Myocyte (in vitro differentiated cells): Measurements from ENCODE around the gene DGLUCY. TPM values are rescaled to one million over a fixed set of nuclear protein-coding genes. Genes with fewer than 3 reads are reported as not detected.
"Not testable (repeated sequence)": the region's sequence is repeated elsewhere in the genome, so short reads cannot be mapped to it uniquely, and the experiment has no call there.

ENCODE experiments used
- DNase-seq: peaks from one replicate; pipeline ENCODE4 v3.0.0-alpha.2; 2012; ENCODE audit warnings: low read depth
- total RNA-seq: library from RNA; depleted of rRNA; stranded (reverse); fragments of >200 nt; gene quantifications from 2 replicates; pipeline ENCODE4 v1.2.3, GENCODE V29; 2014

Gene DGLUCY
- total RNA-seq, 1 donor from 2014 or later, result 81.7 TPM

GRCh38 chr14:91254461-91254860, 140.6 kb downstream of the DGLUCY start:
- no peak for DNase-seq

GRCh38 chr14:91255026-91255695, 141.3 kb downstream of the DGLUCY start:
- DNase-seq, result no peak

- no peak for DNase-seq
These were observed 142.8 kb downstream of the DGLUCY start for GRCh38 chr14:91256661-91257060.

- DNase-seq, result no peak
These were observed 143.6 kb downstream of the DGLUCY start for GRCh38 chr14:91257328-91258010.

GRCh38 chr14:91258011-91258618, 144.2 kb downstream of the DGLUCY start:
- no peak for DNase-seq

- DNase-seq, result no peak
These were observed 145.0 kb downstream of the DGLUCY start for GRCh38 chr14:91258876-91259275.

GRCh38 chr14:91261115-91261514, 147.2 kb downstream of the DGLUCY start:
- DNase-seq, result no peak

GRCh38 chr14:91261986-91262549, 148.2 kb downstream of the DGLUCY start:
- DNase-seq, result no peak

- no peak for DNase-seq
These were observed 149.5 kb downstream of the DGLUCY start for GRCh38 chr14:91263329-91263728.

- DNase-seq, result no peak
These were observed 150.6 kb downstream of the DGLUCY start for GRCh38 chr14:91264151-91265150.

- DNase-seq, result no peak
These were observed 151.5 kb downstream of the DGLUCY start for GRCh38 chr14:91265404-91265803.

- not testable (repeated sequence) for DNase-seq
These were observed 152.4 kb downstream of the DGLUCY start for GRCh38 chr14:91266276-91266675.

- no peak for DNase-seq
These were observed 154.1 kb downstream of the DGLUCY start for GRCh38 chr14:91267965-91268437.

- peak; percentile 47 for DNase-seq
These were observed 155.5 kb downstream of the DGLUCY start for GRCh38 chr14:91269076-91269991.

- no peak for DNase-seq
These were observed 156.3 kb downstream of the DGLUCY start for GRCh38 chr14:91270188-91270587.

GRCh38 chr14:91270619-91271018, 156.7 kb downstream of the DGLUCY start:
- DNase-seq, result no peak

GRCh38 chr14:91271639-91272038, 157.8 kb downstream of the DGLUCY start:
- DNase-seq, result no peak

- DNase-seq, result no peak
These were observed 158.7 kb downstream of the DGLUCY start for GRCh38 chr14:91272341-91273272.
